ENCODE measurements around the gene DPF3.

DPF3 gene

DNA sequence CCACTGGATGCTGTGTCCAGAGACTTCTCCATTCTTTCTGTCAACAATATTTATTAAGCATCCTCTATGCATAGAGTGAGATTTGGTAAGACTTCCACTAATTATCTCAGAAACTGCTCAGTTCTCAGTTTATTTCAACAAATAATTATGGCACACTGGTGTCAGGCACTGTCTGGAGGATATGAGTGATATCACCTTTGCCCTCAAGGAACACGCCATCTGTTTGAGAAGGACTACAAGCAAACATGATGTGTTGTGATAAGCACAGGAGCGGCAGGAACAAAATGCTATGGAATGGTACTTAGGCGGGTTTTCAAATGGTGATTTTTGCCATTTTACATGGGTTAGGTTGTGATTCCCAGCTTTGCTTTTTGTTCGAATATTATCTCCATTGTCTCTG lies 229.2 kb downstream of the DPF3 start:
- DNase-seq = no peak

DNA sequence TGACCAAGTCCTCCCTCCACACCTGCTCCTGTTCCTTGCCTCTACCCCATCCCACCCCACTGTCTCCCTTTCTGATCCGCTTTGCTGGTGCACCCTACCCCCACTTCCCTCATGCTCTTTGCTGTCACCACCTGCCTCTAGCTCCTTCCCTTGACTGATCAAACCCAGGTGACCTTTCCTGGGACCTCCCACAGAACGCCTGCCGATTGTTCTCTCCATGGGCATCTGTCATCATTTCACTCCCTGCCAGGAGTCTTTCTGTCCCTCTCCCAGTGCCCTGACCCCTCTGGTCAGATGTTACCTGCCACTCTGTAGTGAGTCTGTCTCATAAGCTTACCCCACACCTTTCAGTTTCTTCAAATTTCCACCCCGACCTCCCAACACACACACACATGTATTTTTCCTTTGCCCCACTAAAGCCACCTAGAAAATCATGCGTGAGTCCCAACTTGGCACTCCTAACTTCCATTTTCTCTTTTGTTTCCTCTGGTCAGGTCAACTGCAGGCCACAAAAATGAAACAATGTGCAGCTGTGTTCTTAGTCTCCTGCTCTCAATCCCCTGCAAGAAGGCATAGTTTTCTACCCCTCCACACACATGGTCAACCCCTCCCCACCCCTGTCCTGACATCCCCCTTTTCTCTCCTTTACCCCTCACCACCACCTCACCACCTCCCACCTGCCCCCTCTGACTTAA lies 229.8 kb downstream of the DPF3 start:
- DNase-seq = no peak

DNA sequence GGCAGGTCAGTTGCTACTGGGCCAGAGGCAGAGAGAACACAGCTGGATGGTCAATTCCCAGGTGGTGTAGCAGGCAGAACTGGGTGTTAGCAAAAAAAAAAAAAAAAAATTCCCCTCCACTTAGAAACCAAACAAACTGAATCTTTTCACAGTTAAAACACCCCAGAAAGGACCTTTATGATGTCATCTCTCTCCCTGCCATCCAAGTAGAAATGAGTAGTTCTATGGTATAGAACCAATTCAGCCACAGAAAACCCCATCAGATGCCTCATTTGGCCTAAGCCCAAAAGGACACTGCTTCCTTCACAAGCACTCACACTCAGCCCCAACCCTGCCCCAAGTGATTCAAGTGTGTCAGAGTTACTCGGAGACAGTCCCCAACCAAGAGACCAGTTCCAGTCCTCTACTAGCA lies 230.8 kb downstream of the DPF3 start:
- DNase-seq = no peak

DNA sequence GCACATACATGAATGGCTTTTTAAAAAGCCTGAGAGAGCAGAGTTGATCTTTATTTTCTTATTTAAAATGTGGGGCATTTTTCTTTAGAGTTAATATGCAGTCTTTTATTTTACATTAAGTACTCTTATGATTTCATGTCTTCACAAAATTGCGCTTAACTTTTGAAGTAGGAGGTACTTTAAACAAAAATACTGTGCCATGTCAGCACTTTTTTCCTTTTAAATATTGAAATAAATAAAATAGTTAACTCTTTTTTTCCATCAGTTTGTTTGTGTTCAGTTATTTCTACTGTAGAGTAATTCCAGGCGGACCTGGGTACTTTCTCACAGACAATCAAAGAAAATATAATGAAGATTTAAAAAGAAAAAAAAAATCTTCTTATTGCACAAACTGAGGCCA lies 231.7 kb downstream of the DPF3 start:
- DNase-seq = no peak

DNA sequence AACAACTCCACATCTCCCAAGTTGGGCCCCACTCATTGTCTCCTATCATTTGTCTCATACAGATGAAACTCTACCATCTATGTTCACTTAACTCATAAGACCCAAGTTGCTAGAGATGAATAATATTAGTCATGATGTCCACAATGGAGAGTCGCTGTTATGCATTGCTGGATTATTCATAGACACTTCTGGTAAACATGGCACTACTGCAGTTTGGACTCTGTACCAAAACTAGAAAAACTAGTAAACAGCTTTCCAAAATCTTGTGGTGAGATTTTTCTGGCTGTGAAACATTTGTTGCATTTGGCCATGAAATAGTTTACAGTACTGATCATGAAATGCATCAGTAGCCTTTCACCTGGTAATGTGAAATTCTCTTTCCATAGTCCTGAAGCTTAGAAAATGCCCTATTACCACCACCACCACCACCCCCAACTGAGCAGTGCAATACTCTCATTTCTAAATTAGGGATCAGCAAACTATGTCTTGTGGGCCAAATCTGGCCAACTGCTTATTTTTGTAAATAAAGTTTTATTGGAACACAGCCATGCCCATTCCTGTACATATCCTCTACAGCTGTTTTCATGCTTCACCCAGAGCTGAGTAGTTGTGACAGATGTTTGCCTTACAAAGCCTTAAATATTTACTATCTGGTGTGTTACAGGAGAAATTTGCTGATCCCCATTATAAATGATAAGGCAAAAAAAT lies 236.5 kb downstream of the DPF3 start:
- no peak for DNase-seq

DNA sequence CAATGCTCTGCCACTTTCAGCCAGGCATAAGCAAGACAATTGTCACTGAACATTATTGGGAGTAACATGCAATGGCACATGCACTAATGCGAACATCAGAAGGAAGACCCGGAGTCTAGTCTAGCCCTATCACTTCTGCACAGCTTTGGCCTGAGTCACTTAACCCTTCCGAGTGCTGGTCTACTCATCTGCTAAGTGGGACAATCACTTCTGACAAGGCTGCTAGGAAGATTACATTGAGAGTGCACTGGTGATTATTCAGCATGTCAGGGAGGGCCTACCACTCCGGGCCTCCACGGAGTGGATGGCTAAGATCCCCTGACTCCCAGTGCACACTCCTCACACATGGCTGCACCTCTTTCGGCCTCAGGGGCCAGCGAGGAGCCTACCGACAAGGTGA lies 240.9 kb downstream of the DPF3 start:
- no peak for DNase-seq

DNA sequence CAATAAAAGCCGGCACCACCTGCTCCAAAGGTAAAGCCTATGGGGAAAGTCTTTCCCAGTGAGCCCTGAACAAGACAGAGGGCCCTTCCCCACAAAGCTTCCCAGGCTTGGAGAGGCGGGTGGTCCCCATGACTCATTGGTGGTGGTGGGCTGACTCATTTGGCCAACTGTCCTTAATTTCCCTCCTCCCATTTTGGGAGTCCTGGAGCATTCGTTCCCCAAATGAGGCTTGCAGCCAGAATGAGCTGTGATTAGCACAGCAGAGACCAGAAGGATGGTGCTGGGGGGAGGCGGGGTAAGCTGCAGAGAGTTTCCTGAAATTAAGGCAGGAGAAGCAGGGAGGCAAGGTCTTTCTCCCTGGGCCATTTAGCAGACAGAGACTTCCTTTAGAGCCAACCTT lies 241.7 kb downstream of the DPF3 start:
- DNase-seq = no peak

DNA sequence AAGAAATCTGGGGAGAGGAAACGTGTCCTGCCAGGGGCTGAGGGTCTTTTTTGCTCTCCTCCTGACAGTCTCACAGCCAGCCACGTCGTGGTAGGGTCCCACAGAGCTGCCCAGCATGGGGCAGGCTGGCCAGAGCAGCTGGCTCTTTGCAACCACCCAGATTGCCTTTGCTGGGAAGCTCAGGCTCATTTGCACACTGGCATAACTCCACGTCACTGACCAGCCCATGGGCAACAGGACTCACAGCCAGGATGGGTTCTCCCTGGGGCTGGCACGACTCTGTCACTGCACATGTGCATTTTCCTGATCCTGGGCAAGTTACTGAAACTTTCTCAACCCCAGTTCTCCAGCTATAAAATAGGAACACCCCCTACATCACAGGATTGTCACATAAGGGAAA lies 242.2 kb downstream of the DPF3 start:
- DNase-seq = no peak

DNA sequence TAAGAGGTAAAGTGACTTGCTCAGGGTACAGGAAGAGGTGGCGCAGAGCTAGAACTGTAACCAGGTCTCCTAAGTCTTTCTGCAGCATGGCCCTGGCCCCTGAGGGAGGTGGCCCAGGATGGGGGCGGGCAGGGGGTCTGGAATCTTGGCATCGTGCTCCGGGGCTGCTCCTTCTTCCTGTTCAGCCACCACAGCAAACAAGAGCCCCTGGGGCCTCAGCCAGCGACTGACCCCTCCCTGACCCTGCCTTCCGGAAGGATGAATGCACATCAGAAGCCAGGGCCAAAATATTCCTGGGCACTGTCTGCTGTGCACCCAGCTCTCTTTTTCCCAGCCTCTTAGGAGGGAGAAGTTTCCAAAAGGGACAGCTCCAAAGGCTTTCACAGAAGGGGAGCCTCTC lies 242.8 kb downstream of the DPF3 start:
- no peak for DNase-seq

DNA sequence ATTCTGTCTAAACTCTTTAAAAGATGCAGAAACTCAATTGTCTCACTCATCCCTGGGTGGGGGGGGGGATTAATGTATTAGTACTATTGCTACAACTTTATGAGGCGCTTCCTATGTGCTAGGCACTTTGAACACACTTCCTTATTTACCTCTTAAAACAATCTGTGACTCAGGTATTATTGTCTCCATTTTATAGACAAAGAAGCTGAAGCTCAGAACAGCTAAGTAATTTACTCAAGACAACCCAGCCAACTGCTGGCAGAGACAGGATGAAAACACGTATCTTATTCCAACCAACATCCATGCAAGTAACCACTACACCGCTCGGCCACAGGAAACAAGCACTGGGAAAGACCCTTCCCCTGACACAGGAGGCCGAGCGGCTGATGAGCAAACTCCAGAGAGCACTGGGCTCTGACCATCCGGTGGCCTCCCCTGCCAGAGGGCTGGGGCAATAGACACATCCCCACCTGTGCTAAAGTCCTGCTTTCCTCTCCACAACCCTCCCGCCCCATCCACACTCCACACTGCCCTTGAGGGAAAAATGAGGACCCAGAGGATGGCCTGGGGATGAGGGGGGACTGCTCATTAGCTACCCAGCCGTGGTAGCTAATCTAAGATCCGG lies 244.2 kb downstream of the DPF3 start:
- no peak for DNase-seq

DNA sequence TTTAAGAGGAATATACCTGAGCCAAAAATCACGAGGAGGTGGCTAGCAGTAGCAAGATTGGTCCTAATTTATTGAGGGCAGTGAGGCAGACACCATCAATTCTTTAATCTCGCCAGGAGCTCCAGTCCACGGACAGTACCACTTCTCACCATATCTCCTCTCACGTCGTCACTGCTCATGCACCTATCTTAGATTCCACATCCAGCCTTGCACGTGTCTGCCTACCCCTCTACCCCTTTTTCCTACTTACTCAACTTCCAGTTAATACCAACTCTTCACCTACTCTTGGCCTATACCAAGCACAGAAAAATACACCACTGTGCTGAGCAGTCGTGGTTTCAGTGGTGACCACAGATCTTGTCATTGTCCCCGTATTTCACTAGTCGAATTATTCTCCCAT lies 246.1 kb downstream of the DPF3 start:
- DNase-seq = no peak

DNA sequence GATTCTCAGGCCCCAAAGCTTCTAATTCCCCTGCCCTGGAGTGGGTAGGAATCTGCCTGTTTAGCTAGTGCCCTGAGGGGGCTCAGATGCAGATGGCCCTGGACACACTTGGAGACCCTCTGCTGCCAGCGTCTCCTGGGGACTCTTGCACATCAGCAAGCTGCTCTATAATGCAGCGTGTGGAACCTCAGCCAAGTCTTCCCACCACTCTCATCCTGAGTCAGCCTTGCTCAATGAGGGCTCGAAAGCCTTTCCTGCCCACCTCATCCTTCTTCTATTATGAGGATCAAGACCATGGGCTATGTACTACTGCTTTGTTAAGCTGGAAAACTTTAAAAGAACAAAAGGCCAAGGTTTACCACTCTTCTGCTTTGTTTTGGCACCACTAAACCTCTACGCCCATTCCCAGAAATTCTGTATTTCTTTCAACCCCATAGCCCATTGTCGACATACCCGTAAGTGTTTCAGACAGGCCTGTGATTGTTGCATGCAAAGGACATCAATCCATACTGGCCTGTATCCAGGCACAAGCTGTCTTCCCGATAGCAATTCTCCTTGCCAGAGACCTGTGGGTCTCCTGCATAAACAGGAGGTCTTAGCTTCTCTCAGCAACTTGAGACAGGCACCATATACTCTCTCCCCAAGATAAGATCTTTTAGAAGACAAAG lies 246.9 kb downstream of the DPF3 start:
- no peak for DNase-seq

DNA sequence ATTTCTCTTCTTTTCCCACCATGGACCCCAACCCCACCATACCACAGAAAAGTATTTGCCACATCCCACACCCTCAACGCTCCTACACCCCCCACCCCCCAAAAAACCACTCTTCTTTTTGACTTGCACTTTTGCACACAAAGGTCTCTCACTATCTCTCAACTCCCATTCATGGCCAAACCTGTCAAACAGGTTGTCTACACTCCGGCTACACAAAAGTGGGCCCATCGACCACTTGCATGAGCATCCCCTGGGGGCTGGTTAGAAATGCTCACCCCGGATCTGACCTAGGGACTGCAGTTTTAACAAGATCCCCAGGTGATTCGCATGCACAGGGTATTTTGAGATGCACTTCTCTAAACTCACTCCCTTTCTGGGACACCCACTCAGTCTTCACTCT lies 248.2 kb downstream of the DPF3 start:
- no peak for DNase-seq

DNA sequence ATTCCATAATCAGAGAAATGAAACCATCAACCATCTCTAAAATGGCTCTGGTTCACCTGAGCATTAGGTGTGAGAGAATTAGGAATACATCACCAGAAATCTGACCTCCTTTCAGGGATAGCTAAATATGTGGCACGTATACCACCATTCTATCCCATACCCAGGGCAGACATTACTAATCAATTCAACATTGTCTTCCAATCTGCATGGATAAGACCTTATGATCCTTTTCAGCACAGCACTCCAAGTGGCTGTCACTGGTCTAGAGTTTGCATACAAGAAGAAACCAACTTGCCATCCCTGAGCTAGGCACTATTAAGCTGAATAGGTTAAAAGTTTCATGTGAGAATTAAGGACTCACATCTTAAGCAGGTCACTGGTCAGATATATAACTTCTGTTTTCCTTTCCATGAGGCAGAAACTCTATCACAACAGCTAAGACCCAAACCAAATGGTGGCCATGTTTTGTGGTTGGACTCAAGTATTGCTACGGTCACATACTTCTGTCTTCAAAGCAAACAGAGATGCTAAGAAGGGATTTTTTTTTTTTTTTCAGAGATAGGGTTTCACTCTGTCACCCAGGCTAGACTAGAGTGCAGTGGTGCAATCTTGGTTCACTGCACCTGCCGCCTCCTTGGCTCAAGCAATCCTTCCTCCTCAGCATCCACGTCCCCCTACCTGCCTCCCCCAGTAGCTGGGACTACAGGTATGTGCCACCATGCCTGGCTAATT lies 249.0 kb downstream of the DPF3 start:
- no peak for DNase-seq

DNA sequence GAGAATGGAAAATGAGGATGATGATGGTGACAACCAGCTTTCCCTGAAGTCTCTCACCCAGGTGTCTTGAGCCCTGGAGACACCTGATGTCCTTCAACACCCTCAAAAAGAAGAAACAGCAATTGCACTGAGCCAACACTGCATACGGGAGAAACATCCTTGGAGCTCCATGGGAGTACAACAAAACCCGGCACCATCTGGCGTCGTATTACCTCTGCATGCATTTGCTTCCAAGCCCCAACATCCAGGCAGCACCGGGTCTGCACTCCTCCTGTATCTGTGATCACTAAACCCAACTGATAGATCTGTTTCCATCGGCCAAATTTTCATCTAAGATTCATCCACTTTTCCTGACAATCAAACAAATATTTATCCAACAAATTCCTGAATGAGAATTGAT lies 249.9 kb downstream of the DPF3 start:
- DNase-seq = no peak

DNA sequence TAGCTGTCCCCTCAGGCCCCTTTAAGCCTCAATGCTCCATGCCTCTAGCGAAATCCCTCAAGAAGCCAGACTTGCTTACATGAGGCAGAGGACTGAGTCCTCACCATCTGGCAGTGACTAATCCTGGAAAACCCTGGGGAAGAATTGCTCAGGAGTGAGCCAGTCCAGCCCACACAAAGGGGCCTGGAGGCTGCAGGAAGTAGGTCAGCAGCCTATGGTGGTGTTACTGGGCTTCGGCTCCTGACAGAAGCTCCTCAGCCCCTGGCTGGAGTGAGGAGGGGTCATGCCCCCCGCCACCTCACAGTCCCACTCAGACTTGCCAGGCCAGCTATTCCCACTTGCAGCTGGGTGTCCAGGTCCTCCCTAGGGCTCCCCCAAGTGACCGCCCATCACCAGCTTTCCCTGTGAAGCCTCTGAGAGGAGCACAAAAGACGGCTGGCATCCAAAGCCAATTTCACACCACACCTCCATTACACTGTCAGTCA lies 250.5 kb downstream of the DPF3 start:
- no peak for DNase-seq

DNA sequence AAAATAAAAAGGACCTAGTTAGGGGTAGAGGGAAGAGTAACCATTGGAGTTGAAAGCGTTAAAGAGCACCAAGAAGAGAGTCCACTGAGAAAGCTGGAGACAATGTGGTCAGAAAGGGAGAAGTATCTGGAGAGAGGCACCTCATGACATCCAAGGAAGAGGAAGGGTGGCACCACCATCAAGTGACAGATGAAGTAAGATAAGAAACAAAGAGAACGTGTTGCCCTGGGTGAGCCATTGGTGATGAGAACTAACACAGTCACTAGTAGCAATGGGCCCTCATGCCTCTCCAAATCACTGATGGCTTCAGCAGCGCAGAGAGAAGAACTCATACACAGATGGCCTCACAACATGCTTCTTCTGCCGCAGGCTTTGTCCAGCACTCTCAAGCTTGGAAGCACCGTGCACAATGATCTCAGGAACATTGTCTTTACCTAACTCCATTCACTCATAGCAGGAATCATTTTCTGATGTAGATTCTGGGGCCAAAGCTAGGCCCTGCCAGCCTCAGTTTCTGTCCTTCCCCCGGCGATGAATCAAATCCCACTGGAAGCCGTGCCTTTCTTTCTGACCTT lies 252.9 kb downstream of the DPF3 start:
- DNase-seq = no peak

DNA sequence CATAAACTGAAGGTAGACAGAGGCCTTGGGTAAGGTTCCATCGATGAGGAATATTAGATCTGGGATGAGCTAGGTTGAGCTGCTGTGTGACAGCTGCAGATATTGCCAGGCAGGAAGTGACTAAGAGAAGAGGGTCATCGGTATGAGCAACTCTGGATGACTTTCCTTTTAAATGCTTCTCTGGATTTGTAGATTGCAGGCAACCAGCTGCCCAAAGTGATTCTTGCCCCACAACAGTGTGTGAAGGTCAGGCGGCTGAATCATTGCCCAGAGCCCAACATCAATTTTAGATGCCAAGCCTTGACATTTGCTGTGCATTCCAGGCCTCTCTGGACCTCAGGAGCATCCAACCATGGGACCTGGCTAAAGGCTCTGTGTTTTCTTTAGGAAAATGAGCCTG lies 255.9 kb downstream of the DPF3 start:
- DNase-seq = no peak

DNA sequence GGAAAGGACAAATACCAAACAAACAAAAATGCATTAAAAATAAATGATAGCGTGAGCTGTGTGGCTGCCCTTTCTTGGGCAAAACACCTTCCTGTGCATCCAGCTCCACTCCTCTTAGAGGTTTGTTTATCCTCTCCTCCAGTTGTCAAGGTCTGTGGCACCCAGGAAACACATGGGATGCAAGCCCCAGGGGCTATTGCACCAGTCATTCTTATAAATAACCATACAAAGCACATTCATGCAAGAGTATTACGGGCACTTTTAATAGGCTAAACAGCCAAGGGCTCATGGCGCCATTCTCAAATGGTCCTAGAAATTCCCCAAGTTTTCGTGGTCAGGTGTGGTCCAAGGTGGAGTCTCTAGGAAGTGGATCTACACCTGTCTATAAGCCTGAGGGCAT lies 257.0 kb downstream of the DPF3 start:
- DNase-seq = no peak

DNA sequence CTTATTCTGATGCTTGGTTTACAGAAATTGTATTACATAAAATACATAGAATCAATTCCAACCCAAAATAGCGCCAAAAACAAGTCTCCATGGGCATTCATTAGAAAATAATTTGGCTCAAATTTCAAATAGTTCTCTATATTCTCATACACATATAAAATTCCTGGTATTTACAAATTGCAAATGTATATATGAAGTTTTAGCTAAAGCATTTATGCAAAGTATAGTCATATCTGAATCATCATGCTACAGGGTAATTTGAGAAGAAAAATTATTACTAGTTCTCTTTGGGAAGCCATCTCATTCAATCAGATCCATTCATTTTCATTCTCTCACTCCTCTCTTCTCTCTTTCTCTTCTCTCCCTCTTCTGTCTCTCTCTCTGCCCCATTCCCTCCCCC lies 257.8 kb downstream of the DPF3 start:
- DNase-seq = no peak

DNA sequence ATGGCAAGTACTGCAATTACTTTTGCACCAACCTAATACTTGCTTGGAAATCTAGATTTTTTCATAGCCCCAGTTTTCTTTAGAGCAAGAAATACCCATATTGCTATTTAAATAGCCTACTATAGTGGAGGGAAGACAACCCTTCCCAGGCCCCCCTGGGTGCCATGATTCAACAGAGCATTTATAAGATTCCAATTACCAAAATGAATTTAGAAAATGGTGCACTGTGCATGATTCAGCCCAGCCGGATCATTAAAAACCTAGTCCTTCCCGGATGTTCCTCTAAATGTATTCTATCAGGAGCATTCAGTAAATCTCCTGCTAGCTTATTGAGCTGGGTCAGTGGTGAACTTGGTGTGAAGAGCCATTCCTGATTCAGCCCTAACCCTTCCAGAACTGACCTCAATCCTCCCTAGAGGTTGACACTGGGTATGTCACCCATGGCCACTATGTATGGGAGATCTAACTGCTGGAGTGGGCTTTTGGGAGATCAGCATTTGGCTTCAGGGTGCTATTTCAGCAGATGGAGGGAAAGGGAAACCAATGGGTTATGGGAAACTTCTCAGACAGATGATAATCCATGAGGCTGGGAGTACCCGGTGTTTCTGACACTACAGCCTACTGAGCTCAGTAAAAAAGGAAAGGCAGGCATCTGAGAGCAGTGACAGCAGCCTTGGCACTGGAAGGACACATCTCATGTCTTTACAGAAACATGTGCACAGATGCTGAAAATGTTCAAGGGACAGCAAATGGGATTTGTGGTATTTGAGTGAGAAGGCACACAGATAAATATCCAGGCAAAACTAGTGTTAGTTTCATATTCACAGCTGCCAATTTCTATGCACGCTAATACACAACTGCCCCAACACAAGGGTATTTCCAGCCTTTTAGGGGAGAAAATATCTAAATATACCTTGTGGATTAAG lies 258.9 kb downstream of the DPF3 start:
- DNase-seq = no peak

DNA sequence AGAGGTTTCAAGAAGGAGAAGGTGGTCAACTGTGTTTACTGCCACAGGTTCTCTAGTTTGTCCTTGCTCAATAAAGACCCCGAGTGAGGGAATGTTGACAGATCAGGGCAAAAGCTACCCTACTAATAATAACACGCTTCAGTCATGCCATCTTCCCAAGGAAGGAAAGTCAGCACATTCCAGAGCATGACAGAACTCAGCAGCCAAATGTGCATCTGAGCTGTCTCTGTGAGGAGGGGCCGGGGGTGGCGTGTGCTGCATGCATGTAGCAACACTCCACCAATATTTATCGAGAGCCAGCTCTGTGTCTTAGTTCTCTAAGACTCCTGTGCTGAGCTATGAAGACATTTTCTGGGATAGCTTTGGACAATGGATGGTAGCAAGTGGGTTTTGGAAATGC lies 260.4 kb downstream of the DPF3 start:
- no peak for DNase-seq
